Calu3 (cell line): ENCODE results near the gene ZBTB47. TPM values are rescaled to one million over a fixed set of nuclear protein-coding genes. Genes with fewer than 3 reads are reported as not detected.
A peak's percentile ranks its signal among the peaks of the same experiment; 100 is the strongest.

ENCODE experiments used
- BruUV-seq: library from RNA; stranded (reverse); fragments of 400-500 nt; replicated peaks from 2 replicates; lab custom pipeline; 2021; lab: Mats Ljungman, UMichigan
- CTCF ChIA-PET: fragments of 300-600 bp; sonication (Branson Sonifier 250); formaldehyde crosslinking; loops from one replicate; lab custom pipeline; 2022; ENCODE audit warnings: antibody characterized with exemption; lab: Charles Lee
- DNase-seq: peaks from one replicate; pipeline ENCODE4 v3.0.0; 2022
- H3K27ac Mint-ChIP-seq: one replicate; pipeline ENCODE4 v1.8.0; 2022; ENCODE audit warnings: mixed read lengths; ENCODE audit not compliant: unreplicated experiment
- H3K27me3 Mint-ChIP-seq: one replicate; pipeline ENCODE4 v1.8.0; 2022; ENCODE audit warnings: mixed read lengths; ENCODE audit not compliant: unreplicated experiment
- H3K36me3 Mint-ChIP-seq: one replicate; pipeline ENCODE4 v1.8.0; 2022; ENCODE audit warnings: mild to moderate bottlenecking, moderate library complexity, mixed read lengths; ENCODE audit not compliant: insufficient read depth, unreplicated experiment
- H3K4me1 Mint-ChIP-seq: one replicate; pipeline ENCODE4 v1.8.0; 2022; ENCODE audit warnings: mild to moderate bottlenecking, low read depth, mixed read lengths; ENCODE audit not compliant: unreplicated experiment
- H3K4me3 Mint-ChIP-seq: one replicate; pipeline ENCODE4 v1.8.0; 2022; ENCODE audit warnings: mild to moderate bottlenecking, low read depth, moderate library complexity, mixed read lengths; ENCODE audit not compliant: unreplicated experiment
- H3K9me3 Mint-ChIP-seq: one replicate; pipeline ENCODE4 v1.8.0; 2022; ENCODE audit warnings: low read depth, mixed read lengths; ENCODE audit not compliant: unreplicated experiment
- CTCF ChIP-seq: fragments of 200-600 bp; IDR thresholded peaks from one replicate; pipeline ENCODE4 v1.8.0; 2022; ENCODE audit warnings: antibody characterized with exemption; ENCODE audit not compliant: unreplicated experiment
- intact Hi-C: fragments of 100-400 bp; cut with micrococcal nuclease; formaldehyde crosslinking; loops from one replicate; pipeline ENCODE4 v1.10.0; 2022; ENCODE audit not compliant: unreplicated experiment
- total RNA-seq: library from RNA; stranded (reverse); gene quantifications from 2 replicates; pipeline ENCODE4 v1.2.3, GENCODE V29; 2022

The ZBTB47 gene
- total RNA-seq, 1 experiment from 2014 or later = 7.2 TPM

DNA sequence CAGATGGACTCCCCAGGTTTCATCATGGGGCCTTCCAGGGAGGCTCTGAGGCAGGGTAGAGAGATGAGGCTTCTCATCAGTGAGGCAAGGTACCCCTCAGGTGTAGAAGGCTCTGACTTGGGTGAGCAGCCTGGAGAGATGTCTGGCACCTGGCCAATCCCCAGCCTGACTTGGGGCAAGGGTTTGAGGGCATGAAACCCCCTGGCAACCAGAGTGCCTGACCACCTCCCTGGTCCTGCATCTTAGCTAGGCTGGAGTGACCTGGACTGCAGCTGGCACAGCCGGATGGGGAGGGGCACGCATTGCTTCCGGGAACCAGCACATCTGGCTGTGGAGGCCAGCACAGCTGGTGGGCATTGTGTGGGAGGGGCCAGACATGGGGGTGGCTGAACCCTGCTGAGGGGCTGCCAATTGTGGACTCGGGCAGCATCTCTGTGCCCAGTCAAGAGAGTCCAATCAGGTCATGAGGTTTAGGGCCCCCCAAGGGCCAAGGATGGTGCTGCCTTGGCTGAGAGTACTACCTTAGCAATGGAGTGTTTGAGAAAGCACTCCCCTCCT lies 1.9 kb downstream of the ZBTB47 start:
- no peaks in the 10 kb centered on the region for H3K9me3 Mint-ChIP-seq
- no peak overlapping the region for H3K27ac Mint-ChIP-seq
- BruUV-seq = no TSS peak

GRCh38 chr3:42655980-42656679 lies 2.6 kb downstream of the ZBTB47 start:
- Mint-ChIP-seq H3K36me3 (peaks cover 15% of the 10 kb centered on the region), H3K4me1 (peaks cover 20% of the 10 kb centered on the region), H3K9me3 (no peaks in the 10 kb centered on the region), H3K27ac (no peak overlapping the region), H3K27me3 (no peaks in the 10 kb centered on the region), H3K4me3 (no peak overlapping the region)
- intact Hi-C loops = no loop called here
- BruUV-seq = no TSS peak
- DNase-seq = no peak
- CTCF ChIA-PET = interaction anchor here (0.5 kb wide), 1 partner anchor 325 kb away, joined by 3 read pairs; no protein-coding TSS in a partner anchor
- TF ChIP-seq CTCF = no peak

More for the DNA sequence above, 1.9 kb downstream of the ZBTB47 start:
- CTCF ChIA-PET = interaction anchor here (0.5 kb wide), 1 partner anchor 324 kb away, joined by 3 read pairs; no protein-coding TSS in a partner anchor
- intact Hi-C loops = no loop called here
- no peak for TF ChIP-seq CTCF
- Mint-ChIP-seq H3K4me1 (peaks cover 20% of the 10 kb centered on the region), H3K4me3 (peak overlapping the region; percentile 34), H3K36me3 (peaks cover 15% of the 10 kb centered on the region), H3K27me3 (no peaks in the 10 kb centered on the region)
- no peak for DNase-seq

DNA sequence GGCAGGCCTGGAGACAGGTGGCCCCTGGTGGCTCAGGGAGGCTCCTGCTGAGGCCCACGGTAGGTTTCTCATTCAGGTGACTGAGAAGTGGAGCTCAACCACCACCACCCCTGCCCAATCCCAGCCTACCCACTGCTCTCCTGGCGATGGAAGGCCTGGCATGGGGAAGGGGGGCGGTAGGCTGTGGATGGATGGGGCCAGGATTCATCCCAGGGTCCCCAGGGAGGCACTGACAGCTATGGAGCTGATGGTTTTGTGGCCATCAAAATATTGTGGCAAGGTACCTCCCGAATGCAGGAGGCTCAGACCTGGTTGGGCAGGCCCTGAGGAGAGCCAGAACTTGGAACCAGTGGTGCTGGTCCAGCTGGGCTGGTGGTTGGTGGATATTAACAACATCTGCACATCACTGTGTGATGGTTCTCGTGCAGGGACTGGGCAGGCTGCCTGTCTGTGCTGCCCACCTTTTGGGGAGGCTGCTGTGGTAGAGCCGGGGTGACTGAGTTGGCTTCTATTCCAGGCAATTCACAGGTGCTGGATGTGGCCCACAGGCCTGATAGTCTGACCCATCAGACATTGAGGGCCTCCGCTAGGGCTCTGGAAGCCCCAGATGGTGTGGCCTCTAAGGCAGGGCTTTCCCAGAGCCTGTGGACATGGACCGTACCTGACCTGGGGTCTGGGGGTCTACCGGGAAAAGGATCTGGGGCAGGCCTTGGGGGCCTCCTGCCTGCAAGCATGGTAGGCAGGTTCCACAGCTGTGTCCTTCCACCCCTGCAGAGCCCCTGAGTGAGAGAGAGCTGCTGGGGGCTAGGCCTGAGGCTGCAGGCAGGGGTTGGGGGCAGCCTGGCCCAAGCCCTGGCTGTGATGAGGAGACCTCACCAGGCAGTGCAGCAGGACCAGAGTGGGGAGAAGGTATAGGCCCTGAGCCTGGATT lies 3.4 kb downstream of the ZBTB47 start:
- Mint-ChIP-seq H3K4me3 (no peak overlapping the region), H3K27me3 (no peaks in the 10 kb centered on the region), H3K36me3 (peaks cover 15% of the 10 kb centered on the region), H3K9me3 (no peaks in the 10 kb centered on the region), H3K27ac (no peak overlapping the region), H3K4me1 (peaks cover 13% of the 10 kb centered on the region)
- intact Hi-C loops = no loop called here
- no peak for TF ChIP-seq CTCF
- no TSS peak for BruUV-seq
- CTCF ChIA-PET = no interaction called here
- no peak for DNase-seq

GRCh38 chr3:42657675-42658074 lies 4.2 kb downstream of the ZBTB47 start:
- intact Hi-C loops = no loop called here
- Mint-ChIP-seq H3K9me3 (no peaks in the 10 kb centered on the region), H3K4me1 (peaks cover 5% of the 10 kb centered on the region), H3K36me3 (peaks cover 15% of the 10 kb centered on the region), H3K4me3 (no peak overlapping the region), H3K27ac (no peak overlapping the region), H3K27me3 (no peaks in the 10 kb centered on the region)
- CTCF ChIA-PET = no interaction called here
- no peak for DNase-seq
- TF ChIP-seq CTCF = no peak
- no TSS peak for BruUV-seq
